HCT116 (cell line): ENCODE results near the gene MLLT6. TPM values are rescaled to one million over a fixed set of nuclear protein-coding genes. Genes with fewer than 3 reads are reported as not detected.

Experiments
- ATAC-seq: fragments of 200-7000 bp; cut with Tn5 transposase; 2 replicates; pipeline ENCODE4 v1.9.1; 2020; ENCODE audit warnings: mild to moderate bottlenecking, moderate library complexity
- BruUV-seq: library from RNA; stranded (reverse); fragments of 400-500 nt; replicated peaks from 2 replicates; lab custom pipeline; 2021; lab: Mats Ljungman, UMichigan
- CTCF ChIA-PET: fragments of 300-600 bp; sonication (Branson Sonifier 250); formaldehyde crosslinking; loops from one replicate; lab custom pipeline; 2021; ENCODE audit warnings: antibody characterized with exemption; lab: Charles Lee
- POLR2A ChIA-PET: fragments of 300-600, 350-600 bp; sonication (Branson Sonifier 250); formaldehyde crosslinking; loops from one replicate; lab custom pipeline; 2021; ENCODE audit warnings: antibody characterized with exemption; lab: Charles Lee
- RAD21 ChIA-PET, 2 experiments: fragments of 300-600 bp; sonication (Branson Sonifier 250); formaldehyde crosslinking; loops; one replicate each; lab custom pipeline; 2023; ENCODE audit warnings: low total read pairs in 2 of 2; ENCODE audit not compliant: uncharacterized antibody in 2 of 2, unreplicated experiment in 2 of 2, low non-redundant PET in 1 of 2; lab: Charles Lee
- DNase-seq: peaks from one replicate; pipeline ENCODE4 v3.0.0-alpha.2; 2010; ENCODE audit warnings: low read depth, low spot score
- H2AFZ ChIP-seq: fragments of 200-600 bp; shearing (Covaris generic), sonication (generic); 2 replicates; pipeline ENCODE4 v1.6.1; 2017; ENCODE audit warnings: low read depth, mixed run types, mixed read lengths, antibody characterized with exemption, low read length; ENCODE audit not compliant: poor library complexity, severe bottlenecking
- H3K27ac ChIP-seq: 2 replicates; pipeline ENCODE4 v1.5.1; 2012; ENCODE audit warnings: low read depth, low read length
- H3K27me3 ChIP-seq: fragments of 200-600 bp; sonication (generic); 2 replicates; pipeline ENCODE4 v1.6.1; 2016; ENCODE audit warnings: mixed run types, low read length, mixed read lengths; ENCODE audit not compliant: insufficient read depth
- H3K36me3 ChIP-seq, 2 experiments: fragments of 200-500 bp in 1 of 2; fragments of 200-600 bp in 1 of 2; sonication (Bioruptor generic) in 1 of 2; sonication (generic) in 1 of 2; 2 replicates each; pipeline versions ENCODE4 v1.5.1 to v1.6.1; 2014 to 2016; ENCODE audit warnings: low read length in 2 of 2, inconsistent platforms in 1 of 2, mixed read lengths in 1 of 2, mixed run types in 1 of 2; ENCODE audit not compliant: insufficient read depth in 2 of 2, control insufficient read depth in 1 of 2
- H3K4me1 ChIP-seq, 2 experiments: fragments of 200-600 bp in 1 of 2; sonication (generic) in 1 of 2; 2 replicates each; pipeline versions ENCODE4 v1.5.1 to v1.6.1; 2012 to 2017; ENCODE audit warnings: low read length in 2 of 2, inconsistent platforms in 1 of 2, mild to moderate bottlenecking in 1 of 2, mixed read lengths in 1 of 2, mixed run types in 1 of 2, moderate library complexity in 1 of 2; ENCODE audit not compliant: insufficient read depth in 2 of 2, control insufficient read depth in 1 of 2
- H3K4me2 ChIP-seq: fragments of 200-600 bp; sonication (generic); 2 replicates; pipeline ENCODE4 v1.6.1; 2017; ENCODE audit warnings: mixed run types, low read length, mixed read lengths
- H3K4me3 ChIP-seq, 2 experiments: fragments of 200-600 bp in 1 of 2; sonication (generic) in 1 of 2; replicated peaks in 1 of 2; 2 replicates each; pipeline ENCODE4 v1.5.1; 2011 to 2016; ENCODE audit warnings: low read length in 2 of 2, control low read depth in 1 of 2, low read depth in 1 of 2, mild to moderate bottlenecking in 1 of 2, mixed read lengths in 1 of 2, mixed run types in 1 of 2
- H3K79me2 ChIP-seq: fragments of 200-600 bp; sonication (generic); 2 replicates; pipeline ENCODE4 v1.6.1; 2017; ENCODE audit warnings: mild to moderate bottlenecking, mixed run types, low read length, moderate library complexity, mixed read lengths; ENCODE audit not compliant: insufficient read depth
- H3K9ac ChIP-seq: fragments of 200-600 bp; sonication (generic); 2 replicates; pipeline ENCODE4 v1.6.1; 2016; ENCODE audit warnings: low read length, mixed read lengths
- H3K9me2 ChIP-seq: fragments of 200-600 bp; sonication (generic), shearing (Covaris generic); 2 replicates; pipeline ENCODE4 v1.6.1; 2017; ENCODE audit warnings: mixed run types, mild to moderate bottlenecking, moderate library complexity; ENCODE audit not compliant: insufficient read depth
- H3K9me3 ChIP-seq, 2 experiments: fragments of 200-500 bp in 1 of 2; fragments of 200-600 bp in 1 of 2; sonication (Bioruptor generic) in 1 of 2; sonication (generic) in 1 of 2; 2 replicates each; pipeline ENCODE4 v1.6.1; 2014 to 2017; ENCODE audit warnings: low read length in 2 of 2, mixed read lengths in 2 of 2, inconsistent platforms in 1 of 2, low read depth in 1 of 2, mild to moderate bottlenecking in 1 of 2, mixed run types in 1 of 2, moderate library complexity in 1 of 2; ENCODE audit not compliant: control insufficient read depth in 1 of 2, insufficient read depth in 1 of 2
- H4K20me1 ChIP-seq: fragments of 200-600 bp; sonication (generic), shearing (Covaris generic); 2 replicates; pipeline ENCODE4 v1.6.1; 2017; ENCODE audit warnings: mixed run types, mild to moderate bottlenecking, moderate library complexity; ENCODE audit not compliant: insufficient read depth
- ATF3 ChIP-seq: IDR thresholded peaks from 2 replicates; pipeline ENCODE4 v1.6.1; 2012
- CBX3 ChIP-seq: IDR thresholded peaks from 2 replicates; pipeline ENCODE4 v1.6.1; 2012; ENCODE audit warnings: low read depth
- CEBPB ChIP-seq: IDR thresholded peaks from 2 replicates; pipeline ENCODE4 v1.6.1; 2012; ENCODE audit warnings: low read depth
- CTCF ChIP-seq, 3 experiments: fragments of 200-600 bp in 1 of 3; sonication (generic) in 1 of 3; IDR thresholded peaks in 2 of 3; conservative IDR thresholded peaks in 1 of 3; 2 replicates each; pipeline ENCODE4 v1.5.1; 2012 to 2017; ENCODE audit warnings: low read depth in 2 of 3, low read length in 2 of 3, antibody characterized with exemption in 1 of 3, borderline replicate concordance in 1 of 3, control low read depth in 1 of 3, mild to moderate bottlenecking in 1 of 3, mixed read lengths in 1 of 3, mixed run types in 1 of 3, moderate library complexity in 1 of 3; ENCODE audit not compliant: insufficient read depth in 1 of 3
- EGR1 ChIP-seq: IDR thresholded peaks from 2 replicates; pipeline ENCODE4 v1.6.1; 2012; ENCODE audit warnings: low read depth
- ELF1 ChIP-seq: IDR thresholded peaks from 2 replicates; pipeline ENCODE4 v1.6.1; 2012; ENCODE audit warnings: low read depth, borderline replicate concordance
- EZH2 ChIP-seq: fragments of 200-600 bp; sonication (generic); IDR thresholded peaks from 2 replicates; pipeline ENCODE4 v1.6.1; 2017; ENCODE audit warnings: antibody characterized with exemption, mixed run types
- EZH2phosphoT487 ChIP-seq: fragments of 200-600 bp; IDR thresholded peaks from 2 replicates; pipeline ENCODE4 v1.6.1; 2018; ENCODE audit warnings: antibody characterized with exemption, borderline replicate concordance
- FOSL1 ChIP-seq: IDR thresholded peaks from 2 replicates; pipeline ENCODE4 v1.6.1; 2012; ENCODE audit warnings: low read depth
- JUND ChIP-seq: IDR thresholded peaks from 2 replicates; pipeline ENCODE4 v1.6.1; 2012
- MAX ChIP-seq: IDR thresholded peaks from 2 replicates; pipeline ENCODE4 v1.6.1; 2012
- POLR2AphosphoS5 ChIP-seq: IDR thresholded peaks from 2 replicates; pipeline ENCODE4 v1.6.1; 2011; ENCODE audit warnings: mild to moderate bottlenecking, low read depth, low read length, moderate library complexity
- RAD21 ChIP-seq: IDR thresholded peaks from 2 replicates; pipeline ENCODE4 v1.6.1; 2012; ENCODE audit warnings: low read depth, mild to moderate bottlenecking
- SIN3A ChIP-seq: IDR thresholded peaks from 2 replicates; pipeline ENCODE4 v1.6.1; 2012; ENCODE audit warnings: low read depth
- SP1 ChIP-seq: IDR thresholded peaks from 2 replicates; pipeline ENCODE4 v1.6.1; 2012; ENCODE audit warnings: low read depth
- SRF ChIP-seq: IDR thresholded peaks from 2 replicates; pipeline ENCODE4 v1.6.1; 2012; ENCODE audit warnings: low read depth
- TCF7L2 ChIP-seq: IDR thresholded peaks from 2 replicates; pipeline ENCODE4 v1.7.0; 2011; ENCODE audit warnings: borderline replicate concordance, inconsistent platforms; ENCODE audit not compliant: insufficient read depth, insufficient read length; ENCODE audit errors: extremely low read depth
- ZBTB33 ChIP-seq: IDR thresholded peaks from 2 replicates; pipeline ENCODE4 v1.6.1; 2011; ENCODE audit warnings: mild to moderate bottlenecking, low read length, moderate library complexity; ENCODE audit not compliant: insufficient replicate concordance; ENCODE audit errors: extremely low read depth
- intact Hi-C: fragments of 100-400 bp; cut with micrococcal nuclease; formaldehyde crosslinking; loops from 2 replicates; pipeline ENCODE4 v1.10.0; 2022
- total RNA-seq: library from RNA; stranded (reverse); gene quantifications from one replicate; pipeline ENCODE4 v1.2.1, GENCODE V29; 2021; ENCODE audit not compliant: unreplicated experiment

MLLT6 gene
- total RNA-seq, 1 experiment from 2014 or later, result 110 TPM

GRCh38 chr17:38740044-38740443 lies 35.0 kb downstream of the MLLT6 start:
- H2AFZ ChIP-seq, result no peak overlapping the region
- intact Hi-C loops, result no loop called here
- no peaks in the 10 kb centered on the region for H3K9me3 ChIP-seq
- ChIA-PET POLR2A (no interaction called here), RAD21 (no interaction called here), CTCF (no interaction called here)
- H3K27me3 ChIP-seq, result no peaks in the 10 kb centered on the region
- no peaks in the 10 kb centered on the region for H4K20me1 ChIP-seq
- BruUV-seq, result no TSS peak
- H3K27ac ChIP-seq, result no peak overlapping the region
- no peak overlapping the region for H3K4me2 ChIP-seq
- no peak overlapping the region for H3K4me3 ChIP-seq
- peaks cover 6 to 22% of the 10 kb centered on the region in 2 experiments; a peak in 3 of 4 replicates for H3K4me1 ChIP-seq
- no peaks in the 10 kb centered on the region for H3K9me2 ChIP-seq
- ATAC-seq (no peak), DNase-seq (no peak)
- no peak for TF ChIP-seq SRF
- TF ChIP-seq EZH2, result no peak
- TF ChIP-seq ATF3, result no peak
- H3K9ac ChIP-seq, result no peak overlapping the region
- peaks cover 45% of the 10 kb centered on the region for H3K79me2 ChIP-seq
- peaks cover 16 to 25% of the 10 kb centered on the region in 2 experiments; a peak in 3 of 4 replicates for H3K36me3 ChIP-seq

GRCh38 chr17:38740806-38741205 lies 35.7 kb downstream of the MLLT6 start:
- Histone ChIP-seq H2AFZ (no peak overlapping the region), H3K27me3 (no peaks in the 10 kb centered on the region), H3K36me3 (peaks cover 16 to 21% of the 10 kb centered on the region in 2 experiments; a peak in 3 of 4 replicates), H3K4me3 (no peak overlapping the region), H3K27ac (no peak overlapping the region), H3K9ac (no peak overlapping the region), H3K79me2 (peaks cover 52% of the 10 kb centered on the region), H3K9me2 (no peaks in the 10 kb centered on the region), H4K20me1 (no peaks in the 10 kb centered on the region), H3K9me3 (no peaks in the 10 kb centered on the region), H3K4me1 (peaks cover 11 to 18% of the 10 kb centered on the region in 2 experiments; a peak in 3 of 4 replicates), H3K4me2 (no peak overlapping the region)
- no peak for ATAC-seq
- DNase-seq, result no peak
- CTCF ChIA-PET, result no interaction called here
- intact Hi-C loops, result no loop called here
- RAD21 ChIA-PET, result no interaction called here
- BruUV-seq, result no TSS peak
- POLR2A ChIA-PET, result no interaction called here
- TF ChIP-seq POLR2AphosphoS5 (no peak), EZH2phosphoT487 (no peak), EGR1 (no peak), CEBPB (no peak), RAD21 (no peak), SIN3A (no peak), ZBTB33 (no peak), ATF3 (no peak), JUND (no peak), CTCF (IDR thresholded peaks at IDR 0.05 in 2 of 3, conservative IDR thresholded peaks at IDR 0.05 in 1 of 3; ENCODE audit: borderline replicate concordance in 1 of 3, insufficient read depth in 1 of 3, low read depth in 2 of 3, low read length in 2 of 3) (no peak), ELF1 (no peak), CBX3 (no peak), FOSL1 (no peak), TCF7L2 (no peak), EZH2 (no peak), MAX (no peak), SP1 (no peak)
